Ascending aorta (tissue), 2 donors: Measurements from ENCODE around the gene CHPF2. TPM values are rescaled to one million over a fixed set of nuclear protein-coding genes. Genes with fewer than 3 reads are reported as not detected.

Experiments
- DNase-seq, 2 donors: peaks; one replicate each; pipeline ENCODE4 v3.0.0-alpha.2; 2019; ENCODE audit warnings: low spot score in 2 of 2
- H3K27ac ChIP-seq, 2 donors: fragments of 200-600 bp; sonication (generic); one replicate each; pipeline ENCODE4 v1.5.1; 2016 to 2017; ENCODE audit warnings: mild to moderate bottlenecking in 1 of 2
- H3K27me3 ChIP-seq: fragments of 200-600 bp; sonication (generic); one replicate; pipeline ENCODE4 v1.5.1; 2017
- H3K36me3 ChIP-seq, 2 donors: fragments of 200-600 bp; sonication (generic); one replicate each; pipeline ENCODE4 v1.5.1; 2016
- H3K4me1 ChIP-seq, 2 donors: fragments of 200-600 bp; sonication (generic); one replicate each; pipeline ENCODE4 v1.5.1; 2016 to 2017; ENCODE audit warnings: mild to moderate bottlenecking in 1 of 2
- H3K4me3 ChIP-seq, 2 donors: fragments of 200-600 bp; sonication (generic); one replicate each; pipeline ENCODE4 v1.5.1; 2016 to 2017; ENCODE audit warnings: mild to moderate bottlenecking in 1 of 2
- H3K9me3 ChIP-seq, 2 donors: fragments of 200-600 bp; sonication (generic); one replicate each; pipeline ENCODE4 v1.5.1; 2016
- intact Hi-C: fragments of 100-400 bp; cut with DNase I; formaldehyde crosslinking; loops from one replicate; pipeline ENCODE4 v1.15.1; 2023
- total RNA-seq: library from RNA; depleted of rRNA; stranded (reverse); fragments of >200 nt; gene quantifications from one replicate; pipeline ENCODE4 v1.1.0, GENCODE V29; 2016
- TF ChIP-seq, protein P1 (sequence below), 3 experiments: fragments of 200-600 bp in 2 of 3; fragments of 450-650 bp in 1 of 3; sonication (generic) in 2 of 3; IDR thresholded peaks; one replicate each; pipeline ENCODE4 v1.5.1; 2016 to 2019; ENCODE audit warnings: antibody characterized with exemption in 3 of 3, mild to moderate bottlenecking in 1 of 3, moderate library complexity in 1 of 3

Gene CHPF2, protein sequence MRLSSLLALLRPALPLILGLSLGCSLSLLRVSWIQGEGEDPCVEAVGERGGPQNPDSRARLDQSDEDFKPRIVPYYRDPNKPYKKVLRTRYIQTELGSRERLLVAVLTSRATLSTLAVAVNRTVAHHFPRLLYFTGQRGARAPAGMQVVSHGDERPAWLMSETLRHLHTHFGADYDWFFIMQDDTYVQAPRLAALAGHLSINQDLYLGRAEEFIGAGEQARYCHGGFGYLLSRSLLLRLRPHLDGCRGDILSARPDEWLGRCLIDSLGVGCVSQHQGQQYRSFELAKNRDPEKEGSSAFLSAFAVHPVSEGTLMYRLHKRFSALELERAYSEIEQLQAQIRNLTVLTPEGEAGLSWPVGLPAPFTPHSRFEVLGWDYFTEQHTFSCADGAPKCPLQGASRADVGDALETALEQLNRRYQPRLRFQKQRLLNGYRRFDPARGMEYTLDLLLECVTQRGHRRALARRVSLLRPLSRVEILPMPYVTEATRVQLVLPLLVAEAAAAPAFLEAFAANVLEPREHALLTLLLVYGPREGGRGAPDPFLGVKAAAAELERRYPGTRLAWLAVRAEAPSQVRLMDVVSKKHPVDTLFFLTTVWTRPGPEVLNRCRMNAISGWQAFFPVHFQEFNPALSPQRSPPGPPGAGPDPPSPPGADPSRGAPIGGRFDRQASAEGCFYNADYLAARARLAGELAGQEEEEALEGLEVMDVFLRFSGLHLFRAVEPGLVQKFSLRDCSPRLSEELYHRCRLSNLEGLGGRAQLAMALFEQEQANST
- total RNA-seq = 40.3 TPM

DNA sequence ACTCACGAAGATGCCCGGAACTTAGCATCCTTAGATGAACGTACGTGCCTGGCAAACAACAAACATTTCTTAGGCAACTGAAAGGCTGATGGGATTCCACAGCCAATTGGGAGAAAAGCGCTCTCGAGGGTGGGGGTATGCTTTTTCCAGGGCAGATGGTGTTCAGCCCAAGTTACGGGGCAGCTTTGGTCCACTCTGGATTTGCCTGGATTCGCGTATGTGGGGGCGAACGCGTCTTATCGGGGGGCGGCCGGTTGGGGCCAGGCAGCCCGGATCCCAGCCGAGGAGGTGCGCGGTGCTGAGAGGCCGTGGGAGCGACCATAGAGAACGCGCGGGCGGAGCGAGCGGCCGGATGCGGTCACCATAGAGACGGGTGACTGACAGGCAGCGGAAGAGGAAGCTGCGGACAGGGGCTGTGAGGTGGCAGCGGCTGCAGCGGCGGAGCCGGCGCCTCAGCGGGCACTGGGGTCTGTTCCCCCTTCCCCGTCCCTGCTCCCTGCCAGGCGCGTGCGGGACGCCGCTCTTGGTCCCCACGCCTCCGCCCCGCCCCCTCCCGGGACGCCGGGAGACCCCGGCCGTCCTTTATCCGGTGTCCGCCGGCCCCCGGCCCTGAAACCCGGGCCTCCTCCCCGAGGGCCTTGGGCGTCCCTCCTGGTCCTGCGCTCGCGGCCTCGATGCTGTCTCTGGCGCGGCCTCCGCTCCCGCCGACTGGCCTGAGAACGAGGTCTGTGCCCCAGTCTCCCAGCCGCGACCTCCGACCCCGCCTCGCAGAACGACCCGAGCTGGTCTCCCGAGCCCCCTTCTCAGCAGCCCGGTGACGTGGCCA, at the start of gene CHPF2:
TSS of gene CHPF2 (plus strand) at position 393 of the 826 bp plus-strand sequence. CDS start 1,529 bp downstream, outside the sequence.
- H3K27ac ChIP-seq = peak within 1 kb of the TSS; percentile 93
- intact Hi-C loops = loop anchor here (1.0 kb wide), 2 partner anchors 17 to 109 kb away; partner anchors contain the start of gene NUB1
- TF ChIP-seq, protein P1, sequence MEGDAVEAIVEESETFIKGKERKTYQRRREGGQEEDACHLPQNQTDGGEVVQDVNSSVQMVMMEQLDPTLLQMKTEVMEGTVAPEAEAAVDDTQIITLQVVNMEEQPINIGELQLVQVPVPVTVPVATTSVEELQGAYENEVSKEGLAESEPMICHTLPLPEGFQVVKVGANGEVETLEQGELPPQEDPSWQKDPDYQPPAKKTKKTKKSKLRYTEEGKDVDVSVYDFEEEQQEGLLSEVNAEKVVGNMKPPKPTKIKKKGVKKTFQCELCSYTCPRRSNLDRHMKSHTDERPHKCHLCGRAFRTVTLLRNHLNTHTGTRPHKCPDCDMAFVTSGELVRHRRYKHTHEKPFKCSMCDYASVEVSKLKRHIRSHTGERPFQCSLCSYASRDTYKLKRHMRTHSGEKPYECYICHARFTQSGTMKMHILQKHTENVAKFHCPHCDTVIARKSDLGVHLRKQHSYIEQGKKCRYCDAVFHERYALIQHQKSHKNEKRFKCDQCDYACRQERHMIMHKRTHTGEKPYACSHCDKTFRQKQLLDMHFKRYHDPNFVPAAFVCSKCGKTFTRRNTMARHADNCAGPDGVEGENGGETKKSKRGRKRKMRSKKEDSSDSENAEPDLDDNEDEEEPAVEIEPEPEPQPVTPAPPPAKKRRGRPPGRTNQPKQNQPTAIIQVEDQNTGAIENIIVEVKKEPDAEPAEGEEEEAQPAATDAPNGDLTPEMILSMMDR (IDR thresholded peaks at IDR 0.05) = no peak
- DNase-seq = peak; percentile 72 to 95
- H3K9me3 ChIP-seq = no peaks in the 10 kb centered on the region
- H3K27me3 ChIP-seq = no peaks in the 10 kb centered on the region
- peak within 1 kb of the TSS; percentile 91 to 99 for H3K4me3 ChIP-seq
- peaks cover 7 to 8% of the 10 kb centered on the region in 2 donors for H3K4me1 ChIP-seq
- peaks cover 27% of the 10 kb centered on the region in 2 donors for H3K36me3 ChIP-seq

DNA sequence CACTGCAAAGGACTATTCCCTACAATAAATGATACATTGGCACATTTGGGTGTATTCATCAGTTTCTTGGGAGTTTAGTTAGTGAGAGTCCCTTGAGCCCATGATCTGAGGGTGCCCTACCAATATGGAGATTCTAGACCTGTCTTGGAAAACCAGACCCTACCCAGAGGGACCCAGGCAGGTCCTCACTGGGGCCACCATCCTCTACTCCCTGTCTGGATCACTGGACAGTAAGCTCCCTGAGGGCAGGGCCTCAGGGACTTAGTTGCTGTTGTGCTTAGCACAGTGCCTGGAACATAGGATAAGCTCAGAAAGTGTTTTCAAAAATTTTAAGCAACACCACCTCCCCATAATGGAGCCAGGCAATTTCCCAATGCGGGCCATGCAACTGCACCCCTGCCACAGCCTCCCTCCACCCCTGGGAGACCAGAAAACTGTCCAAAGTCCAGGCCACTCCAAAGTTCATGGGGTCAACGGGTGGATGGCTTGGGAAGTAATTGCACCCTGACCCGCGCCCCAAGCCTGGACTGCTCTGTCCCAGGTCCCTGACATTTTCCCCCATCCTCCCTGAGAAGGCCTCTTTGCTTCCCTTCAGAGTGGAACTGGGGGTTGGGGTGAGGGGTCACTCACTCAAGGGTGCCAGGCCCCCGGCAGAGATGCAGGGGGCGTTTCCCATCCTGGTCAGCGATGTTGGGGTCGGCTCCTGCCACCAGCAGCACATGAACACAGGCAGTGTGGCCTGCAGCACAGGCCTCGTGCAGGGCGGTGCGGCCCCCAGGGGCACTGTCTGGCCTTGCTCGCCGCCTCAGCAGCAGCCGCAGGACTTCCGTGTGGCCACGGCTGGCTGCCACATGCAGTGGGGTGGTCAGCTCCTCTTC, 46.3 kb upstream of the CHPF2 start:
- Histone ChIP-seq H3K4me3 (no peak overlapping the region), H3K4me1 (no peaks in the 10 kb centered on the region), H3K27me3 (no peaks in the 10 kb centered on the region), H3K9me3 (no peaks in the 10 kb centered on the region), H3K27ac (no peak overlapping the region), H3K36me3 (no peaks in the 10 kb centered on the region)
- intact Hi-C loops = no loop called here
- TF ChIP-seq, protein P1 (IDR thresholded peaks at IDR 0.05) = no peak
- DNase-seq = no peak

DNA sequence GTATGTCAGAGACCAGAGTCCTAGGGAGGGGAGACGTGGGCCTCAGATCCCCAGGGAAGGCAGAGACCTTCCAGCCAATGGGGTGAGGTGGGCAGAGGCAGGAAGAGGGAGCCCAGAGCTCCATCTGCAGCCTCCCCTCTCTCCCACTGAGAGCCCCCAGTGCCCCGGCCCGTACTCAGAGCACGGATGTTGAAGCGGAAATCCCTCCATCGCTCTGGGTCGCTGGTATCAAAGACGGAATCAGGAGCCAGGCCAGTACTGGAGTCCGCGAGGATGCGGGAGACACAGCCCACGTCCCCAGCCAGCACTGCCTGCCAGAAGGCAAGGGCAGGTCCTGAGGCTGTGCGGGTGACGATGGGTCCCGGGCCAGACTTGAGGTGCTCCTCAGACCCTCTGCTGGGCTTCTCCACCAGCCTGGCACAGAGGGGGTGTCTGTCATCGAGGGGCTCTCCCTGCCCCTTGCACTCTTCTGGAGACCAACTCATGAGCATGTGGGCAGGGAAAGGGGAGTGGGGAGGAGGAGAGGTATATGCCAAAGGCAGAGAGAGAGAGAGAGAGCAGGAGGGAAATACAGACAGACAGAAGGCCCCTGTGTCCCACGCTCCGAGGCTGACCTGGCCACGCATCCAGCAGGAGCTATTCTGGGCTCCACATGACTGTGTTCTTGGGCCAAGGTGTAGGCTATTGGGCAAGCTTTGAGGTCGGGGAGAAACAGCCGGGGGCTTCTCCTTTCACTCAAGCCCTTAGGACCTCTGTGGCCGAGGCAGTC, 45.5 kb upstream of the CHPF2 start, which contains the start of gene ASB10:
TSS of gene ASB10 (minus strand) at position 611 of the 769 bp plus-strand sequence. CDS start at position 491, 120 bp downstream.
- TF ChIP-seq, protein P1 (IDR thresholded peaks at IDR 0.05) = no peak
- Histone ChIP-seq H3K4me3 (no peak within 1 kb of the TSS), H3K36me3 (no peaks in the 10 kb centered on the region), H3K9me3 (no peaks in the 10 kb centered on the region), H3K4me1 (no peaks in the 10 kb centered on the region), H3K27ac (no peak within 1 kb of the TSS), H3K27me3 (no peaks in the 10 kb centered on the region)
- no peak for DNase-seq
- intact Hi-C loops = no loop called here

DNA sequence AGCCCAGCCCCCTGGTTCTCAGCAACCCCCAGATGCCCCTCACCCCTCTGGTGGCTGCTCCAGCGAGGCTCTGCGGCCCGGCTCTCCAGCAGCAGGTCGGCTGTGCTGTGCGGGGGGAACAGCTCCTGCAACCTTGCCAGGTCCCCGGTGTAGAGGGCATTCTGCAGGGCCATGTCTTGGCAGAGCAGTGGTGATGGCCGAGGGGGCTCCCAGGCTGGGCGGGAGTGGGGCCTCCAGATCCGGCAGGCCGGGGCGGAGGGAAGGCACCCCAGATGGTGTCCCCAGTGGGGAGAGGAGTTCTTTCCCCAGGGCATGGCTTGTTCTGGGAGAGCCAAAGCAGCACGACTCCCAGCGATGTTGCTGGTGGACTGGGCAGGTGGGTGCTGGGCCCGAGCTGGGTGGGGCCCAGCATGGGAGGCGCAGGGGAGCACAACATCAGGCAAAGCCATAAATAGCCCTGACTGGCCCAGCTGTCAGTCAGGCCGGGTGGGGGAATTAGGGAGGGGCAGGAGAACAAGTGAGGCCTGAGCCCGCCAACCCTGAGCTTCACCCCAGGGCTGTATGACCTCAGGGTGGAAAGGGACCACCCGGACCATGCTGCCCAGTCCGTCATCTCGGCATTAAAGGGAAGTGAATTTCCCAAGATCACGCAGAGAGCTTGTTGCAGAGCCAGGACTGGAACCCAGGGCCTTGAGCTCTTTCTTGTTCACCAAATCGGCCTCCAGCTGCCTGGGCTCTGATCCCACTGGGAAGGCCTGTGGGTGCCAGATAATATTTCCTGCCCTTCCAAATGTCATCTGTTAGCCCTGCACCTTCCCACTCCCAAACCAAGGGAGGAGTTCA, 44.7 kb upstream of the CHPF2 start:
- Histone ChIP-seq H3K36me3 (no peaks in the 10 kb centered on the region), H3K27me3 (no peaks in the 10 kb centered on the region), H3K9me3 (no peaks in the 10 kb centered on the region), H3K4me3 (no peak overlapping the region), H3K4me1 (no peaks in the 10 kb centered on the region), H3K27ac (no peak overlapping the region)
- TF ChIP-seq, protein P1 (IDR thresholded peaks at IDR 0.05) = no peak
- DNase-seq = no peak
- intact Hi-C loops = no loop called here
